ENCODE results near the gene MINK1.

GRCh38 chr17:4810696-4811290 is 22.3 kb upstream of the MINK1 start:
- TF ChIP-seq EHMT2 (IDR thresholded peaks at IDR 0.05; ENCODE audit: low read depth), result no peak
- TF ChIP-seq REST (IDR thresholded peaks at IDR 0.05), result no peak
- TF ChIP-seq MAFK (IDR thresholded peaks at IDR 0.05; ENCODE audit: partially characterized antibody), result no peak
- no peak for TF ChIP-seq HMGXB4 (CRISPR knock-in tag; IDR thresholded peaks at IDR 0.05; ENCODE audit: borderline replicate concordance)
- no peak for TF ChIP-seq POLR2A (IDR thresholded peaks at IDR 0.05; ENCODE audit: low read length)
- no peak for TF ChIP-seq CTCF (IDR thresholded peaks at IDR 0.05)
- no peak for TF ChIP-seq BHLHE40 (IDR thresholded peaks at IDR 0.05; ENCODE audit: low read depth, low read length)
- TF ChIP-seq HOXA7 (CRISPR knock-in tag; IDR thresholded peaks at IDR 0.05), result no peak
- TF ChIP-seq PBX3 (IDR thresholded peaks at IDR 0.05), result no peak
- no peak for TF ChIP-seq RCOR1 (IDR thresholded peaks at IDR 0.05; ENCODE audit: low read depth, low read length)
- no peak for TF ChIP-seq TFCP2L1 (CRISPR knock-in tag; IDR thresholded peaks at IDR 0.05)
- no peak for TF ChIP-seq EP300 (IDR thresholded peaks at IDR 0.05)

Data from A549 (cell line).